Measurements from ENCODE around the gene FGF11. TPM values are rescaled to one million over a fixed set of nuclear protein-coding genes. Genes with fewer than 3 reads are reported as not detected.

The FGF11 gene
- 7.5 and 17.3 TPM in 2 replicates for total RNA-seq

DNA sequence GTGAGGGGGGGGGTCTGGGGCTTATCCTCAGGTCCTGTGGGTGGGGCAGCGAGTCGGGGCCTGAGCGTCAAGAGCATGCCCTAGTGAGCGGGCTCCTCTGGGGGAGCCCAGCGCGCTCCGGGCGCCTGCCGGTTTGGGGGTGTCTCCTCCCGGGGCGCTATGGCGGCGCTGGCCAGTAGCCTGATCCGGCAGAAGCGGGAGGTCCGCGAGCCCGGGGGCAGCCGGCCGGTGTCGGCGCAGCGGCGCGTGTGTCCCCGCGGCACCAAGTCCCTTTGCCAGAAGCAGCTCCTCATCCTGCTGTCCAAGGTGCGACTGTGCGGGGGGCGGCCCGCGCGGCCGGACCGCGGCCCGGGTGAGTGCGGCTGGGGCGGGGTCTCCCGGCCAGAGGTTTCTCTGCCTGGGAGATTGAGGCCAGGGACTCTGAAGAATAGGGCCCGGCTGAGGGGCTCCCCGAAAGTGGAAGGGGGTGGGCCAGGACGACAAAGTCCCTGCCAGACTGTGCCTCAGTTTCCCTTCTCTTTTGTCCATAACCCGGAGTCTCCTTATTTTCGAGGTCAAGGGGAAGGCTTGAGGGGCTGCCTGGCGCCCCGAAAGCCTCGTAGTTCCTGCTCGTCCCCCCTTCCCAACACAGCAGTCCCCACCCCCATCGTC, at the start of gene FGF11:
FGF11 (plus strand) TSS at position 51 of the 651 bp plus-strand sequence; CDS start at position 160, 109 bp downstream.

GRCh38 chr17:7394452-7395191, 44.7 kb upstream of the FGF11 start, which contains the start of gene PLSCR3:
Gene PLSCR3, minus strand, starts transcription at chr17:7394525. Its CDS starts 415 bp downstream, at chr17:7394110.

GRCh38 chr17:7403977-7404736, 35.2 kb upstream of the FGF11 start, which contains the start of gene TMEM256:
Gene TMEM256, minus strand, starts transcription at chr17:7404097. Its CDS starts 13 bp downstream, at chr17:7404084.

GRCh38 chr17:7407485-7408251, 31.6 kb upstream of the FGF11 start, which contains the start of gene NLGN2:
Gene NLGN2, plus strand, starts transcription at chr17:7407845. Its CDS starts 411 bp downstream, at chr17:7408256.

DNA sequence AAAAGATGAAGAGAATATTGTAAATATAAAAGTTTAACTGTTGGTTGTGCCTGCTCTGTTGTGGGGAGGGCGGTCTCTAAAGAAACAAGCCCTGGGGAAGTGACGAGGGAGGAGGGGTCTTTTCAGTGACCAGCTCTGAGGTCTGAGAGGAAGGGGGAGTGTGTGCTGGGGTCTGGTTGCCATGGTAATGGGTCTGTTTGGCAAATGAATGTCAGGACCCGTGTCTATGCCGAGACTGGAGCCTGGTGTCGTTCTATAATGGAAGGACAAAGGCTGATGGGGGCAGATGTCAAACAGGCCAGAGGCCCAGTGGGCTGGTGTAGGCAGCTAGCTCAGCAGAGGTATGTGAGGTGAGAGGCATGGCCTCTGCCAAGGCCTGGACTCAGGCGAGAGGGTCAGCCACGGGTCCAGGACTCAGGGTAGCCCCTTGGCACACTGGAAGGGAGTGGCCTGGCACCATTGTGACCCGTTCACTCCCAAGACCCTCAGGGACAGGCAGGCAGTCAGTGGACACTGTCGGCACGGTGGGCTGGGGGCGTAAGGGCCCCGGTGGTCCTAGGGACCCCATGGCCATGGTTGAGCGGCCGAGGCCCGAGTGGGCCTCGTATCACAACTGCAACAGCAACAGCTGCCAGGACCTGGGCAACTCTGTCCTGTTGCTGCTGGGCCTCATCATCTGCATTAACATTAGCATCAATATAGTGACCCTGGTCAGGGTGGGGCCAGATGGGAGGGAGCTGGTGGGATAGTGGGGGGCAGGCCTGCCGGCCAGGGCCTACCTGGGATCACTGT, 19.3 kb upstream of the FGF11 start, which contains the start of gene SPEM1:
SPEM1 (plus strand) TSS at position 506 of the 792 bp plus-strand sequence; CDS start at position 567, 61 bp downstream.

DNA sequence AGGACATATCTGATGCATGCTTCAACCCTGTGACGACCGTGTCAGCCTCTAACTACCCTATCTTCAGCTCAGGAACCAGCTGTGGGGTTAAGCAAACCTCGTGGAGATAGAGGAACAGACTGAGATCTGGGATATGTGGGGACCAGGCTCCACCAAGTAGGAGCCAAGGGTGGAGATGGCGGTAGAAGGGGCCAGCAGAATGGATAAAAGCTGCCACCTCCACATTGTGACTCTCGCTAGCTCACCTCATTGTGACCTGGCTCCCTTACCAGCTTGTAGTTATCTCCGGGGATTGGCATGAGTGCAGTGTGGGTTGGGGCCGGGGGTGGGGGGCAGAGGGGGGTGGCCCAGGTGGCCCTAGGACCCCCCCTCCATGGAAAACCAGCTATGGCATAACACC, 14.0 kb upstream of the FGF11 start, which contains the start of gene SPEM2:
SPEM2 (plus strand) TSS at position 301 of the 400 bp plus-strand sequence; CDS start at position 374, 73 bp downstream.

DNA sequence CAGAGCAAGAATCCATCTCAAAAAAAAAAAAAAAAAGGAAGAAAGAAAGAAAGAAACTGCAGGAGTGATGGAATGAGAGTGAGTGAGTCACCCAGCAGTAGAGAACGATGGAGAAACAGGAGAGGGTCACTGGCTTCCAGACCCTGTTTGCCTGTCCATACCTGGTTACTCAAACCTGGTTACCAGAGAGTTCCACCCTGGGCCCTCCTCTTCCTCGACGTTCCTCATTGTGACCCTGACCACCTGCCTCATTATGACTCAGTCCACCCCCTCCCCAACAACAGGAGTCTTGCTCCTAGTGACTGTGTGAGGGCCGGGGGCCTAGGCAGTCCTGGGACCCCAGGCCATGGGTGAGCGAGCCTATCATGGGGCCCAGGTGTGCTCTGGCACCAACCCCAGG, 10.8 kb upstream of the FGF11 start, which contains the start of gene SPEM3:
SPEM3 (plus strand) TSS at position 301 of the 400 bp plus-strand sequence; CDS start at position 347, 46 bp downstream.

GRCh38 chr17:7444682-7445618, 5.6 kb downstream of the FGF11 start, which contains the start of gene CHRNB1:
Gene CHRNB1, plus strand, starts transcription at chr17:7445061. Its CDS starts 67 bp downstream, at chr17:7445128.

DNA sequence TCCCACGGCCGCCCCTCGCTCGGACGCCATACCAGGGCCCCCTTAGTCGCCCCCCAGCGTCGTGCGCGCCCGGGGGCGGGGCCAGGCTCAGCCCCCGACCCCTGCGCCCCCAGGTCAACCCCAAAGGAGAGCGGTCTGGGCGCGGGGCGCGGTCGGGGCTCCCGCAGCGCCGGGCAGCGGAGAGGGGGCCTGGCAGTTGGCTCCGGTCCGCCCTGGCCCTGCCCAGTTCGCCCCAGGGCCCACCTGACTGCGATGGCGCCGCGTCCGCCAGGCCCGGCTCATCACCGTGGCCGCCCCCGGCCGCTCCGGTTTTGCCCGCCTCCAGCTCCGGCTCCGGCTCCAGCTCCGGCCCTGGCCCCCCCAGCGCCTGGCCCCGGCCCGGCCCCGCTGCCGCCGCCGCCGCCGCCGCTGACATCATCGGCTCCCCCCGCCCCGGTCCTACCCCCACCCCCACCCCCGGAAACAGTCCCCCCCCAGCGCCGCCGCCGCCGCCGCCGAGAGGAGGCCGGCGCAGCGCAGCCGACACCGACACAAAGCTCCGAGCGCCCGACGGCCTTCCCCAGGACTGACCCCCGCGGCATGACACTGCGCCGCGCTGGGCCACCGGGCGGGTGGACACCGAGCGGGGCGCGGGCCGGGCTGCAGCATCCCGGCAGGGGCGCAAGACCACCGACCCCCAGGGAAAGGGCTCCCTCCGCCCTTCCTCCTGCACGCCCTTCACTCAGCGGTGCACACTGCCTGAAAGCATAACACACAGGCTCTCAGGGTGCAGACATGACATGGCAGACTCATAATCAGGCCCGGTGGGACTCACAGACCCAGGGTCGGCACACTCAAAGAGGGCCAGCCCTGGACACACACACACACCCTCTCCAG, 40.1 kb downstream of the FGF11 start, which contains the start of gene ZBTB4:
ZBTB4 (minus strand) TSS at position 419 of the 876 bp plus-strand sequence. CDS start 12,830 bp downstream, outside the sequence.

GRCh38 chr17:7481275-7481674, 42.0 kb downstream of the FGF11 start, which contains the start of gene SLC35G6:
Gene SLC35G6, plus strand, starts transcription at chr17:7481446. Its CDS starts 71 bp downstream, at chr17:7481517.

GRCh38 chr17:7484067-7484918, 45.0 kb downstream of the FGF11 start, which contains the start of gene POLR2A:
Gene POLR2A, plus strand, starts transcription at chr17:7484366.

Other genes with a start within 250 kb of the FGF11 start
- 1.4 and 5.5 TPM in 2 replicates for gene DLG4, start 219.7 kb upstream of the FGF11 start, total RNA-seq
- gene ACADVL, start 219.6 kb upstream of the FGF11 start, total RNA-seq, result 173 and 216 TPM in 2 replicates
- 32.6 and 39.5 TPM in 2 replicates for gene DVL2, start 205.0 kb upstream of the FGF11 start, total RNA-seq
- gene PHF23, start 200.1 kb upstream of the FGF11 start, total RNA-seq, result 26.9 and 32.2 TPM in 2 replicates
- 171 and 262 TPM in 2 replicates for gene GABARAP, start 197.1 kb upstream of the FGF11 start, total RNA-seq
- gene CTDNEP1, start 187.8 kb upstream of the FGF11 start, total RNA-seq, result 39.4 and 49.4 TPM in 2 replicates
- gene ELP5, start 187.3 kb upstream of the FGF11 start, total RNA-seq, result 23.3 and 36.8 TPM in 2 replicates
- gene CLDN7, start 177.0 kb upstream of the FGF11 start, total RNA-seq, result 7.9 and 26.0 TPM in 2 replicates
- gene SLC2A4, start 157.8 kb upstream of the FGF11 start, total RNA-seq, result 0.08 and 1.4 TPM in 2 replicates
- 0.47 and 0.72 TPM in 2 replicates for gene YBX2, start 144.9 kb upstream of the FGF11 start, total RNA-seq
- 557 and 909 TPM in 2 replicates for gene EIF5A, start 131.9 kb upstream of the FGF11 start, total RNA-seq
- gene GPS2, start 124.2 kb upstream of the FGF11 start, total RNA-seq, result 42.7 and 70.0 TPM in 2 replicates
- 6.2 and 10.9 TPM in 2 replicates for gene NEURL4, start 110.2 kb upstream of the FGF11 start, total RNA-seq
- gene ACAP1, start 103.0 kb upstream of the FGF11 start, total RNA-seq, result 3.3 and 5.6 TPM in 2 replicates
- 6.0 and 13.0 TPM in 2 replicates for gene KCTD11, start 87.3 kb upstream of the FGF11 start, total RNA-seq
- not detected in 2 replicates for gene TMEM95, start 84.4 kb upstream of the FGF11 start, total RNA-seq
- gene TNK1, start 58.4 kb upstream of the FGF11 start, total RNA-seq, result 3.8 and 7.7 TPM in 2 replicates
- gene PLSCR3, start 45.0 kb upstream of the FGF11 start, total RNA-seq, result 68.4 and 99.4 TPM in 2 replicates
- gene TMEM256, start 35.4 kb upstream of the FGF11 start, total RNA-seq, result 138 and 193 TPM in 2 replicates
- gene NLGN2, start 31.7 kb upstream of the FGF11 start, total RNA-seq, result 2.4 and 6.1 TPM in 2 replicates
- not detected in 2 replicates for gene SPEM1, start 19.2 kb upstream of the FGF11 start, total RNA-seq
- not detected in 2 replicates for gene SPEM2, start 13.9 kb upstream of the FGF11 start, total RNA-seq
- gene SPEM3, start 10.7 kb upstream of the FGF11 start, total RNA-seq, result not detected in 2 replicates
- 25.2 and 30.4 TPM in 2 replicates for gene TMEM102, start 4.1 kb upstream of the FGF11 start, total RNA-seq
- gene CHRNB1, start 5.5 kb downstream of the FGF11 start, total RNA-seq, result 9.8 and 14.8 TPM in 2 replicates
- 25.9 and 36.8 TPM in 2 replicates for gene ZBTB4, start 40.1 kb downstream of the FGF11 start, total RNA-seq
- not detected in 2 replicates for gene SLC35G6, start 41.9 kb downstream of the FGF11 start, total RNA-seq
- 31.9 and 33.7 TPM in 2 replicates for gene POLR2A, start 44.9 kb downstream of the FGF11 start, total RNA-seq
- gene TNFSF12, start 109.5 kb downstream of the FGF11 start, total RNA-seq, result 8.8 and 10.3 TPM in 2 replicates
- 0.80 and 5.9 TPM in 2 replicates for gene TNFSF13, start 119.2 kb downstream of the FGF11 start, total RNA-seq
- 56.2 and 86.9 TPM in 2 replicates for gene SENP3, start 122.4 kb downstream of the FGF11 start, total RNA-seq
- gene CD68, start 140.1 kb downstream of the FGF11 start, total RNA-seq, result 23.4 and 57.7 TPM in 2 replicates
- gene MPDU1, start 144.3 kb downstream of the FGF11 start, total RNA-seq, result 138 and 153 TPM in 2 replicates
- gene SOX15, start 150.6 kb downstream of the FGF11 start, total RNA-seq, result 141 and 207 TPM in 2 replicates
- 39.6 and 41.3 TPM in 2 replicates for gene FXR2, start 175.4 kb downstream of the FGF11 start, total RNA-seq
- gene SAT2, start 188.3 kb downstream of the FGF11 start, total RNA-seq, result 25.8 and 43.2 TPM in 2 replicates
- not detected in 2 replicates for gene SHBG, start 190.6 kb downstream of the FGF11 start, total RNA-seq
- not detected in 2 replicates for gene ATP1B2, start 211.4 kb downstream of the FGF11 start, total RNA-seq
- gene TP53, start 248.0 kb downstream of the FGF11 start, total RNA-seq, result 42.5 and 54.0 TPM in 2 replicates
- 7.9 and 17.5 TPM in 2 replicates for gene WRAP53, start 249.0 kb downstream of the FGF11 start, total RNA-seq

Measured in hair follicular keratinocyte (primary cell).